Measurements from ENCODE around the gene KRTAP10-4.
"Not testable (repeated sequence)": the region's sequence is repeated elsewhere in the genome, so short reads cannot be mapped to it uniquely, and the experiment has no call there.

KRTAP10-4 gene, protein sequence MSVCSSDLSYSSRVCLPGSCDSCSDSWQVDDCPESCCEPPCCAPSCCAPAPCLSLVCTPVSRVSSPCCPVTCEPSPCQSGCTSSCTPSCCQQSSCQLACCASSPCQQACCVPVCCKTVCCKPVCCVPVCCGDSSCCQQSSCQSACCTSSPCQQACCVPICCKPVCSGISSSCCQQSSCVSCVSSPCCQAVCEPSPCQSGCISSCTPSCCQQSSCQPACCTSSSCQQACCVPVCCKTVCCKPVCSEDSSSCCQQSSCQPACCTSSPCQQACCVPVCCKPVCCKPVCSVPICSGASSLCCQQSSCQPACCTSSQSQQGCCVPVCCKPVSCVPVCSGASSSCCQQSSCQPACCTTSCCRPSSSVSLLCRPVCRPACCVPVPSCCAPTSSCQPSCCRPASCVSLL

DNA sequence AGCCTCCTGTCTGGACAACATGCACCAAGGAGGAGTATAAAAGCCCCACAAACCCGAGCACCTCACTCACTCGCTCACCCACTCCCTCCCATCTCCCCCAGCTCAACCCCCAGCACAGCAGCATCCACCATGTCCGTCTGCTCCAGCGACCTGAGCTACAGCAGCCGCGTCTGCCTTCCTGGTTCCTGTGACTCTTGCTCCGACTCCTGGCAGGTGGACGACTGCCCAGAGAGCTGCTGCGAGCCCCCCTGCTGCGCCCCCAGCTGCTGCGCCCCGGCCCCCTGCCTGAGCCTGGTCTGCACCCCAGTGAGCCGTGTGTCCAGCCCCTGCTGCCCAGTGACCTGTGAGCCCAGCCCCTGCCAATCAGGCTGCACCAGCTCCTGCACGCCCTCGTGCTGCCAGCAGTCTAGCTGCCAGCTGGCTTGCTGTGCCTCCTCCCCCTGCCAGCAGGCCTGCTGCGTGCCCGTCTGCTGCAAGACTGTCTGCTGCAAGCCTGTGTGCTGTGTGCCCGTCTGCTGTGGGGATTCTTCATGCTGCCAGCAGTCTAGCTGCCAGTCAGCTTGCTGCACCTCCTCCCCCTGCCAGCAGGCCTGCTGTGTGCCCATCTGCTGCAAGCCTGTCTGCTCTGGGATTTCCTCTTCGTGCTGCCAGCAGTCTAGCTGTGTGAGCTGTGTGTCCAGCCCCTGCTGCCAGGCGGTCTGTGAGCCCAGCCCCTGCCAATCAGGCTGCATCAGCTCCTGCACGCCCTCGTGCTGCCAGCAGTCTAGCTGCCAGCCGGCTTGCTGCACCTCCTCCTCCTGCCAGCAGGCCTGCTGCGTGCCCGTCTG lies at the start of gene KRTAP10-4:
KRTAP10-4 (plus strand) TSS at position 100 of the 827 bp plus-strand sequence; CDS start at position 130, 30 bp downstream.
- ATAC-seq = not testable (repeated sequence)

DNA sequence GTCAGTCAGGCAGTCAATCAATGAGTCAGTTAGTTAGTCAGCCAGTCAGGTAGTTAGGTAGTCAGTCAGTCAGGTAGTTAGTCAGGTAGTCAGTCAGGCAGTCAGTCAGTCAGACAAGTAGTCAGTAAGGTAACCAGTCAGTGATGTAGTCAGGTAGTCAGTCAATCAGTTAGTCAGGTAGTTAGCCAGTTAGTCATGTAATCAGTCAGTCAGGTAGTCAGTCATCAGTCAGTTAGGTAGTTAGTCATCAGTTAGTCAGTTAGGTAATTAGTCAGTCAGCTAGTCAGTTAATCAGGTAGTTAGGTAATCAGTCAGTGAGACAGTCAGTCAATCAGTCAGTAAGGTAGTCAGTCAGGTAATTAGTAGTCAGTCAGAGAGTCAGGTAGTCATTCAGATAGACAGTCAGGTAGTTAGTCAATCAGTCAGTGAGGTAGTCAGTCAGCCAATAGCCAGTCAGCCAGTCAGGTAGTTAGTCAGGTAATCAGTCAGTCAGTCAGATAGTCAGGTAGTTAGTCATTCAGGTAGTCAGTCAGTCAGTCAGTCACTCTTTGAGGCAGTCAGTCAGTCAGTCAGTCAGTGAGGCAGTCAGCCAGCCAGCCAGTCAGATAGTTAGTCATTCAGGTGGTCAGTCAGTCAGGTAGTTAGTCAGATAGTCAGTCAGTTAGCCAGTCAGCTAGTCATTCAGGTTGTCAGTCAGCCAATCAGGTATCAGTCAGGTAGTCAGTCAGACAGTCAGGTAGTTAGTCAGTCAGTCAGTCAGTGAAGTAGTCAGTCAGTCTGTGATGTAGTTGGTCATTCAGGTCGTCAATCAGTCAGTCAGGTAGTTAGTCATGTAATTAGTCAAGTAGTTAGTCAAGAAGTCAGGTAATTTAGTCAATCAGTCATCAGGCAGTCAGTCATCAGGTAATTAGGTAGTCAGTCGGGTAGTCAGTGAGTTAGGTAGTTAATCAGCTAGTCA lies 48.8 kb upstream of the KRTAP10-4 start:
- peak; percentile 21 to 32 for ATAC-seq

DNA sequence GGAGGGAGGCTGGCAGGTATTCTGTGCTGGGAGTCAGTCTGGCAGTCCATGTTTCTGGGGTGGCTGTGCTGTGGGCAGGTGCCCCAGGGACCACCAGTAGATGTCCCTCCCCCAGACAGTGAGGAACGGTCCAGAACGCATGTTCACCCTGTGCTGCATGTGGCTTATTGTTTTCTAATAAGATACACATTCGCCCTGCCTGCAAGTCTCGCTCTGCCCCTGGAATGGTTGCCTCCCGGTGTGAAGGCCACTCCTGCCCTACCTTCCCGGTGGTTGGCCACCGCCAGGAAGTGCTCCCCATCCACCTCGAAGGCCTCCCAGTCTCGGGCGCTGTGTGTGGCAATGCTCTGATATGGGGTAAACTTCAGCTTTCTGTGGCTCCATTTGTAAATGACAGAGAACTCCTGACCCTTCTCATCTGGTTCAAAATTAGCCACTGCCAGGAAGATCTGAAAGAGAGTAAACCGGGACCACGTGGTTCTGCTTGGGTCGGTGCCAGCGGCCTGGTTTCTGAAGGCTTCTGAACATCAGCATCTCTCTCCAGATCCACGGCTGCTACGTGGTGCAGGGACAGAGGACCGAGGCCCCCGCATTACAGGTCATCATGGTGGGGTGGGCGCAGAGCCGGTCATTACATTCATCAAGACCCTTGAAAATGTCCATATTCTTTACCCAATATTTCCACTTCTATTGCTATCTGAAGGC lies 48.0 kb upstream of the KRTAP10-4 start:
- ATAC-seq = no peak

DNA sequence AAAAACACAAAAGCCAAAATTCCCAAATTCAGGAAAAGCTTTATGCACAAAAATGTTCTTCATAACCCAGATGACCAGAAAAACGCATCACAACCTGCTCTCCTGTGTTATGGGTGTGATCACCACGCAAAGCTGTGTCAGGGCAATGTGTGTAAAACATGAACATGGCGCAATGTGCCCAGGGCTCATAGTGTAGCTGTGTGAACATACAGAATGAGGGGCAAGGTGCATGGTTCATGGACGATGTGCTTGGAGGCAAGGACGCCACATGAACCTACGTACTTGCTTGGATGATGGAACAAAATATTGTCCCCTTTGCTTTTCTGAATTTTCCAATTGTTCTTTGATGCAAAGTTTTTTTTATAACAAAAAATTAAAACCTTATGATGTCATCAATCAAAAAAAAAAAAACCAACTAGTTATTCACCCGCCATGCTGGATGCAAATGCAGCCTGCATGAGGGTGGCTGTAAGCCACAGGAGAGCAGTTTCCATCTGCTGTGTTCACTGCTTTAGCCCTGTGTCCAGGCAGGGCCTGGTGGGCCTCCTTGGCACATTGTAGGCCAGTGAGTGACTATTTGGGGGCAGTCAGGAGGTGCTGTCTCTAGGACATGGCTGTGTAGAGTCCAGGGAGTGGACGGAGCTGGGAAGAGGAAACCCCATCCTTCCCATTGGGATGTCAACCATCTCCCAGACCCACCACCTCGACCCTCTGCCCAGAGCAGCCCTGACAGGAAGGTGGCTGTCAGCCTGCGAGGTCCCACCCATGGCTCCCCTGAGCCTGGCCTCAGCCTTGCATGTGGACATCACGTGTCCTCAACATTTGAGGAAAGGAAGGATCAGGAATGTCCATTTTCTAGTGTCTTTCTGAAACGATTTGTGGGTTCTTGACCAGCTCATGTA lies 47.2 kb upstream of the KRTAP10-4 start:
- no peak for ATAC-seq

DNA sequence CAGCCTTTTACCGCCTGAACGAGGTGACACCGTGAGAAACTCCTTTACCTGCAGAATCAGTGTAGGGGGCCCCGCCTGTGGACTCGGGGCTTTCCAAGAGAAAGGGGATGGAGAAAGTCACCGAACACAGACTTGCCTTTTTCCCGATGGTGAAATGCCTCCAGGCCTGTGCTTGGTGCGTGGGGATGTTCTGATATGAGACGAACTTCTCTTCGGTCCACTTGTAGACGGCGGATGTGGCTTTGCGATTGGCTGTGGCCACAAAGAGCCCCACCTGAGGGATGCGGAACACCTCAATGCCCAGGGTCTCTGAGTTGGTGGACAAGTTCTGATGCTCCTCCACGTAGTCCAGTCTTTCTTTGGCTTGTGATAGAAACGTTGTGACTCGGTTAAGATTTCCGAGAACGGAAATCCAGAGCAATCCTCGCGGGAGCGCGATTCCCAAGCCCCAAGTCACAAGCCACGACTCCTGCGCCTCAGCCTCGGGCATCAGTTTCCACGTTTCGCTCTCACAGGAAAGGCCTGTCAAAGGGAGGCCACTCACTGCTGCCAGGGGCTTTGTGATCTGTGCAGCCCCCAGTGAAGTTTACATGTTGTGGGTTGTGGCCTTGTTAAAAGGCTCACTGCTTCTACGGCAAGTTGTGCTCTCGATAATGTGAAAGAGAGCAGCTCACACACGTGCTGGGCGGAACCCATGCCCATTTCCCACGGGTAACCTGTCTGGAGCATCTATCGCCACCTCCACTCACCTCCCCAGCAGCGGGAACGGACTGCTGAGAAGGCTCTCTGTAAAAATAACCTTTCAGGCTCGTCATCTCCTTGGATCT lies 46.2 kb upstream of the KRTAP10-4 start:
- no peak for ATAC-seq

DNA sequence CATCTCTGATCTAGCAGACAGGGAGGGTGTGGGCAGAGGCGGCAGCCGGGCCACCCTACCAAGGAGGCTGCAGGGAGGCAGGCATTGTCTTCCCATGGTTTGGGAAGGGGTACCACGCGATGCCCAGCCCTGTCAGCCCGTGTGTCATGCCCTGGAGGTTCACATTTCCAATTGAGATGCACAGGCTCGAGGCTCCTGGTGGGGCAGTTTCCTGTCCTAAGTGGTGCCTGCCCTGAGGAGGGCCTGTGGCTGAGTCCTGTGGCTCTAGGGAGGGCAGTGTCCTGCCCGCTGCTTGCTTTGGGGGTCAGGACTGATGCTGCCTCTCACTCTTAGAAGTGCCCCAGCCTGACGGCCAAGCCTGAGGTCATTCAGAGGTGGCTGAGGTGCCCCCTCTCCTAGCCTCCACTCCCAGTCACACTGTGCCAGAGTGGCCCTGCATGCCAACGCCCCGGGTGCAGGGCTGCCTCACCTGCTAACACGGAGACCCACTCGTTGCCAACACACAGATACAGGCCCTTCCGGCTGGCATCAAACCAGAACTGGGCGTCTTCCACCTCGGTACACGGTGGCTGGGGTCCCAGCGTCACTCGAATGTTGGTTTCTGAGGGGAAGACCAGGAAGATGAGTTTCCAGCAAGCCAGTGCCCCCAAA lies 45.4 kb upstream of the KRTAP10-4 start:
- no peak for ATAC-seq

DNA sequence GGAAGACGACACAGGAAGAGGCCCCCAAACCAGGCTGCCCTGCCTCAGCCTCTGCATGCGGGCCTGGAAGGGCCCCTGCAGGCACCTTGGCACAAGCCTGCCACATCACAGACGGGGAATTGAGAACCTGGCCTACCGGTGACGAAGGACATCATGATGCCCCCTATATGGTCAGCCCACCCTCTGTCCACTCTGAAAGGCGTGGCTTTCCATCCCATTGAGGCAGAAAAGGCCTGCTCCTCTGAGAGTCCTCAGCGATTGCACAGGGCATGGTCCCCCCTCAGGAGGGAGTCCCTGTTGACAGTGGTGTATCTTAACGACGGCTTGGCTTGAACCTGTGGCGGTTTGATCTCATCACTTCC lies 44.9 kb upstream of the KRTAP10-4 start:
- ATAC-seq = no peak

DNA sequence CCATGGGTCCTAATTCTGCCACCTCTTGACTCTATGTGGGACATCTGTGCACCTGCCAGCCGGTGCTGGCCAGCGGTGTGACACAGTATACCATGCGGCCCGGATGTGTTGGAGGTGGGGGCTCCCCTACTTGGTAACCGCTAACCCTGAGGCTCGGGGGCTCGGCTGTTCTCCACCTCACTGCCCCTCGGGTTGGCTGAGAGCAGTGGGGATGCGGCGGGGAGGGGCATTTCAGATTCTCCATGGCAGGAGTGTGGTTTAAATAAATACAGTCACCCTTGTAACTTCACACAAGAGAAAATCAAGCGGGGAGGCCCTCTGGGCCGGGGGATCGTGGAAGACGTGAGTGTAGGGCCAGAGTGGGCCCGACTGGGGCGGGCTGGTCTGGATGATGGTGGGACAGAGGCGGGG lies 44.5 kb upstream of the KRTAP10-4 start:
- no peak for ATAC-seq

DNA sequence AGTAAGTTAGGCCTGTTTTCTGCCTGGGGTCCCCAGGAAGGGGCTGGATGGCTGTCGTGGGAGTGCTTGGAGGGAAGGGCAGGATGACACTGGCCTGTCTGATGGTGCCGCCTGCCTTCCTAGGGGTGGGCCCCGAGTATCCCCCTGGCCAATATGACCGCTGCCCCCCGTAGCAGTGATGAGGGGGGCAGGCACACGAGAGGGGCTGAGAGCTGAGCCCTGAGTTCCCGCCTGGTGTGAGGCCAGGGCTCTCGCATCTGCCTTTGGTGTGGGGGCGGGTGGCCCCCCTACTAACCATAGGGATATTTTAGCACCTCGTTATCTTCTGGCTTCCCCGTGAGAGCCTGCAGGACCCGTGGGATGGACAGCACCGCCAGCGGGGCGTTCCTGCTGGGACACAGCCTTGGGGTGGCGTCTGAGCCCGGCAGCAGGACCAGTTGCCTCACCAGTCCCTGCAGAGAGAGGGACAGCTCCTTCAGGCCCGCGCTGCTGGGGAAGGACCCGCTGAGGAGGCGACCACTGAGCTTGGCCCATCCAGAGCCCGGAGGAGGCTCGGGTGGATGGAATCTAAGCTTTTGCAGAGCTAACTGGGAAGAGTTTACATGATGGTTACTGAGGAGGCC lies 43.9 kb upstream of the KRTAP10-4 start:
- ATAC-seq = no peak

DNA sequence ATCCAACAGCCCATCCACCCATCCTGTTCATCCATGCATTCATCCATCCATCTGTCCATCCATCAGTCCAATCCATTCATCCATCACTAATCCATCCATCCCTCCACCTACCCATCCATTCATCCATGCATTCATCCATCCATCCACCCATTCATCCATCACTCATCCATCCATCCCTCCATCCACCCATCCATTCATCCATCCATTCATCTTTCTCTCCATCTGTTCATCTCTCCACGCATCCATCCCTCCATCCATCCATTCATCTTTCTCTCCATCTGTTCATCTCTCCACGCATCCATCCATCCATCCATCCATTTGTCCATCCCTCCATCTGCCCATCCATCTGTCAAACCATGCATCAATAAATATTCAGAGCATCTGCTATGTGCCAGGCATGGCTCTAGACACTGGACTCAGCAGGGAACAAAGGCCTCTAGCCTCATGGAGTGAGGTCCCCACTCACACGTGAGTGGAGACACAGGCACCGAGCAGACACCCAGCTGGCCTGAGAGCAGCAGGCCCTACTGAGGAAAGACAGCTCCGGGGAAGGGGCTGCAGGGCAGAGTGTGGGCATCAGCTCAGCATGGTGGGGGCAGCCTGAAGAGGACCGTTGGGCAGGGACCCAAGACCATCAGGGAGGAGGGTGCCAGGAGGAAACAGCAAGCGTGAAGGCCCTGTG lies 43.2 kb upstream of the KRTAP10-4 start:
- ATAC-seq = no peak

DNA sequence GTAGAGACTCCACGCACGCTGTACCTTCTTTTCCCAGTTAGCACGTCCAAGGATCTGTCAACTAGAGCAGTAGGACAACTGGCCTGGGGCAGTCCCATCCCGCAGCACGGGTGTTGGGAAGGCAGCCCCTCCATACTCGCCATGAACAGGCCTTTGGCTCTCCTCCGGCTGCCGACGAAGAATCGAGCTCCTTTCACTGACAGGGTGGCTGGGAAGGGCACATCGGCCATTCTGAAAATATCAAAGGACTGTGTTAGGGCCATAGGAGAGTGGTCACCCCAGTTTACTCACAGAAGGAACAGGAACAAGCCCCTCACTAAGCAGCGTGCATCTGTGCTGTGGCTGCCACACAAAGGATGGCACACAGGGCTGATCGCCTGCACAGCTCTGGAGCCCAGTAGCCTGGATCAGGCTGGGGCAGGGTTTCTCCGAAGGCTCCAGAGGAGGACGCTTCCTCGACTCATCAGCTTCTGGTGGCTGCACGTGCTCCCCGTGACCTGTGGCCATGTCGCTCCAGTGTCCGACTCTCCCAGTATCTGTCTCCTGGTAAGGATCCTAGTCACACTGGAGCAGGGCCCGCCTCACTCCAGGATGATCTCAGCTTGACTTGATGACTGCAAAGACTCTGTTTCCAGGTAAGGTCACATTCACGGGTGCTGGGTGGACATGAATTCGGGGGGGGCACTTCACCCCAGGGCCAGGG lies 42.5 kb upstream of the KRTAP10-4 start:
- ATAC-seq = no peak

DNA sequence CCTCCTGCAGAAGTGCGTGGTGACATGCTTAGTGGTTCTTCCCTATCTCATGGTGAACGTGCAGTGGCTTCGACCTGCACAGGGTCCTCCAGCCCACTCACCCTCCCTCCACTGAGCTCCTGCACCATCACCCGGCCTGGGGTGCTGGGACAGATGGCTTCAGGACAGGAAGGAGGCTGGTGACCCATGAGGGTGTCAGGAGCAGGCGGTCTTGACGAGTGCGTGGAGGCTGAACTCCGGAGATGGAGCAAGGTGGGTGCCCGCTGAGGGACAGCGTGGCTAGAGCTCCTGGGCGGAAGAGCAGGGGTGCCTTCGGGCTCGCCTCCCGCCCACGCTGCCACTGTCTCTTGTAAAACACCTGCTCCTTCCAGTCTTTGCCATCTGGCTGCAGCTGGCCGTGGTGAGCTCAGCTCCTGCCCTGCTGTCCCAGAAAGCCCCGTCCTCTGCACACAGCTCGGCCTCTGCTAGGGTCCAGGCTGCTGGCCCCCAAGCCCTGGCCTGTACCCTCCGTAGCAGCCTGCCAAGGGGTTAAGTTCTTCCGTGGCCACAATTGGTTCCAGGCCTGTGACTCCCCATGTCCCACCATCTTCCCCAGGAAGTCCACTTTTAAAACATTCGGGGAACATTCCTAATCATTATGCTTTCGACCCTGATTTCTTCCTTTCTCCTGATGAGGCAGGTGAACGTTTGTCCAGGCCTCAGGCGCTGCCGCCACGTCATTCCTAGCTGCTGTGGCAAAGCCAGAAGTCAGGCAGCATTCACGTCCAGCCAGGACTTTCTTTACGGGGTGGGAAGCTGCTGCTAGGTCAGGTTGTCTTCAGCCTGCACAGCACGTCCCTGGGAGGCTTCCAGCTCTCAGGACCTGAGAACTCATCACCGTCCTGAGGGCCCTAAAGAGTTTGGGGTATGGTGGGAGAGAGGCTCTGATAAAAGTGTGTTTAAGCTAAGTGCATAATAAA lies 41.6 kb upstream of the KRTAP10-4 start:
- no peak for ATAC-seq

DNA sequence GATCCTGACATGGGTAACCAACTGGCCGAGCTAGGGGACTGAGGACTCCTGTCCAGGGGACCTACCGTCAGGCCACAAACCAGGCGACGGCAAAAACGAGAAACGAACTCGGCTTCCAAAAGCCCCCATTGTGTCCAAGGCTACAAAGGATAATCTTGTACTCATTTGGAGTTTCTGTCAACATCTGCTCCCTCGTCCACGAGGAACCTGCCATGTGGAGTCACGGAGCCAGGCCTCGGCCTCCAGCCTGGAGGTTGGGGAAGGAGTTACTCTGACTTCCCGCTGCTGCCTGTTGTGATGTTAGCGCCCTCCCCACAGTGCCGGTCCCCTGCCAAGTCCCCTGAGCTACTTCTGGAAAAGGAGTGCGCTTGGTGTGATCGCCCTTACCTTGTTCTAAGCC lies 40.8 kb upstream of the KRTAP10-4 start:
- no peak for ATAC-seq

DNA sequence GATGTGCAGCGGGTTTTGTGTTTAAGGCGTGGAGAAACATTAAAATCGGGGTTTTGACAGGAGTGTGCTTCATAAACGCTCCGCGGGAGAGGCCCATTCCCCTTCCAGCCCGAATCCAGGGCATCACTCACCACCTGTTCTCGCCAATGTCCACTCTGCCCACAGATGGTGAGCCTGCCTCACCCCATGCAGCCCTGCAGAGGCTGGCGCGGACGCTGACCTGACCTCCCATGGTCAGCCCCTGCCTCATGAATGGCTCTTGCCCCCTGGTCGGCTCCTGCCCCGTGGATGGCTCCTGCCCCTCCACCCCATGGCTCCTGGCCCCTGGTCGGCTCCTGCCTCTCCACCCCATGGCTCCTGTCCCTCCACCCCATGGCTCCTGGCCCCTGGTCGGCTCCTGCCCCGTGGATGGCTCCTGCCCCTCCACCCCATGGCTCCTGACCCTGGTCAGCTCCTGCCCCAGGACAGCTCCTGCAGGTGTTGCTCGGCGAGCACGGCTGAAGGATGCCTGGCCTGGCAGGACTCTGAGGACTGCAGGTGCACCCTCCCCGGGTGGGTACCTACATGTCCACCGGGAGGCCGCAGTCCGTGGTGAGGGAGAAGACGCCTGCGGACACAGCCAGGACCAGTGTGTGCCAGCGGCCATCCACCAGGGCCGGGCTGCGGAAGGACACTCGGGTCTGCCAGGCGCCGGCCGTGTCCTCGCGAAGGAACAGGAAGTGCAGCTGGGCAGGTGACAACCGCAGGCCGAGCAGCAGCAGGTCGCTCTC lies 40.2 kb upstream of the KRTAP10-4 start:
- ATAC-seq = no peak

DNA sequence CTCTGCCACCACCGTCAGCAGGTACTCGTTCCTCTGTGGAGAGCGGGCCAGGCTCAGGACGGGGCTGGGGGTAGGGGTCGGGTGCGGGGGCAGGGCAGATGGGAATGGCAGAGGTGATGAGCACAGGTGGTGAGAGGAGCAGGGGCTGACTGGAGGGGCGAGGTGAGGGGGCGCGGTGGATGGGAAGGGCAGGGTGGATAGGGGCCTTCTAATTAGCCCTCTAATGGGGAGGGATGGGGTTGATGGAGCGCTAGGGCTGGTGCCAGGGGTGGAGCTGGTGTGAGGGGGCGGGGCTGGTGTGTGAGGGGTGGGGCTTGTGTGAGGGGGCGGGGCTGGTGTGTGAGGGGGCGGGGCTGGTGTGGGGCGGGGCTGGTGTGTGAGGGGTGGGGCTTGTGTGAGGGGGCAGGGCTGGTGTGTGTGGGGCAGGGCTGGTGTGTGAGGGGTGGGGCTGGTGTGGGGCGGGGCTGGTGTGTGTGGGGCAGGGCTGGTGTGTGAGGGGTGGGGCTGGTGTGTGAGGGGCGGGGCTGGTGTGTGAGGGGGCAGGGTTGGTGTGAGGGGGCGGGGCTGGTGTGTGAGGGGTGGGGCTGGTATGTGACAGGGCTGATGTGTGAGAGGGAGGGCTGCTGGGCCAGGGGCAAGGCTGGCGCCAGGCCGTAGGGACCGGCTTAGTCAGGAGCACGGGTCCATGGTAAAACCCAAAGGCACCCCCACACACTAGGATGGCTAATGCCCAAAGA lies 39.5 kb upstream of the KRTAP10-4 start:
- ATAC-seq = no peak

Measured in activated CD4-positive, CD25-positive, alpha-beta regulatory T cell treated with anti-CD3 and anti-CD28 coated beads, Interleukin-2, amount 50 U/mL, for 24 hours (primary cell).